NCI-H748 treated with DMSO at 0.1 percent for 48 hours (cell line): ENCODE measurements around the gene SMARCA4.
A peak's percentile ranks its signal among the peaks of the same experiment; 100 is the strongest.
"Not testable (repeated sequence)": the region's sequence is repeated elsewhere in the genome, so short reads cannot be mapped to it uniquely, and the experiment has no call there.

Experiments used
- DNase-seq: peaks from one replicate; lab custom pipeline; 2025; lab: John Stamatoyannopoulos, UW

The SMARCA4 gene

GRCh38 chr19:11067356-11068113 lies 106.7 kb downstream of the SMARCA4 start:
- DNase-seq, result no peak

DNA sequence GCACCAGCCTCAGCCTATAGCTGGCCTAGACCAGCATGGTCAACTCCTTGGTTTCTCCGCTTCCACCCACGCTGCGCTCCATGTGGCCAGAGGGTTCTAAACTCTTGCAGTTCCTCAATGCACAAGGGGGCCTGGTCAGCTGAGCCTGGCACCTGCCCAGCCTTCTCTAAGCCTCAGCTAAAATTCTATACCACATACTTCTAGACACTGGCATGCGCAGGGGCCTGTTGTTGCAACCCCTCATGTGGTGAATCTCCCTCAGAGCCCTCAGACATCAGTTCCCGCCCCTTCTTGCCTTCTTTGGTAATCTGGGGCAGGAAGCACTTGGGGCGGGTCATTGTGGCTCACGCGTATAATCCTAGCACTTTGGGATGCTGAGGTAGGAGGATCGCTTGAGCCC lies 108.7 kb downstream of the SMARCA4 start:
- no peak for DNase-seq

DNA sequence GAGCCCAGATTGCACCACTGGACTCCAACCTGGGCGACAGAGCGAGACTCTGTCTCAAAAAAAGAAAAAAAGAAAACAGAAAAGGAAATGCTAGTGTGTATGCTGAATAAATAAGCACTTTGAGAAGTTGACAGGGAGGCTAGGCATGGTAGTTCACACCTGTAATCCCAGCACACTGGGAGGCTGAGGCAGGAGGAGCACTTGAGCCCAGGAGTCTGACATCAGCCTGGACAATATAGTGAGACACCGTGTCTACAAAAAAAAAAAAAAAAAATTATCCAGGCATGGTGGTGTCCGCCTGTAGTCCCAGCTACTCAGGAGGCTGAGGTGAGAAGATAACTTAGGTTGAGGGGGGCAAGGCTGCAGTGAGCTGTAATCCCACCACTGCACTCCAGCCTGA lies 109.3 kb downstream of the SMARCA4 start:
- no peak for DNase-seq

GRCh38 chr19:11073568-11073967 lies 112.7 kb downstream of the SMARCA4 start:
- no peak for DNase-seq

GRCh38 chr19:11076792-11077191 lies 116.0 kb downstream of the SMARCA4 start:
- not testable (repeated sequence) for DNase-seq

GRCh38 chr19:11078893-11079292 lies 118.1 kb downstream of the SMARCA4 start:
- DNase-seq, result no peak

GRCh38 chr19:11079999-11080398 lies 119.2 kb downstream of the SMARCA4 start:
- no peak for DNase-seq

DNA sequence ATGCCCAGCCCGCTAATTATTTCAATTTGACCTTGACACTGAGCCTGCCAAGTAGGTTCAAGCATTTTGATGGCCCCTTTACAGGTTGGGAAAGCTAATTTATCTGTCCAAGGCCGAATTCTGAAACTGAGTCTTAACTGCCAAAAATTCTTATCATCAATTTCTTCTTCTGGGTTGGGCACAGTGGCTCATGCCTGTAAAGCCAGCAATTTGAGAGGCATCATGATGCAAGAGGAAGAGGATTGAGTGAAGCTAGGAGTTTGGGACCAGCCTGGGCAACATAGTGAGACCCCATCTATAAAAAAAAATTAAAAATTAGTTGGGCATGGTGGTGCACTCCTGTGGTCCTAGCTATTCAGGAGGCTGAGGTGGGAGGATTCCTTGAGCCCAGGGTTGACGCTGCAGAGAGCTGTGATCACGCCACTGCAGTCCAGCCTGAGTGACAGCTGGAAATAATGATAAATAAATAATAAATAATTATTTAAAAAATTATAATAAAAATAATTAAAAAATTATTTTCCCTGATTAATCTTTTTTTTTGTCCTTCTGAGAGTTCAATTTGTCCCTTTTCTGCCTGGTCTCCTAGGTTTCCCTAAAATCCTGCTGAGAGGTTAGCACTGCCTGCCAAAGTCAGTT lies 127.2 kb downstream of the SMARCA4 start:
- DNase-seq, result no peak

DNA sequence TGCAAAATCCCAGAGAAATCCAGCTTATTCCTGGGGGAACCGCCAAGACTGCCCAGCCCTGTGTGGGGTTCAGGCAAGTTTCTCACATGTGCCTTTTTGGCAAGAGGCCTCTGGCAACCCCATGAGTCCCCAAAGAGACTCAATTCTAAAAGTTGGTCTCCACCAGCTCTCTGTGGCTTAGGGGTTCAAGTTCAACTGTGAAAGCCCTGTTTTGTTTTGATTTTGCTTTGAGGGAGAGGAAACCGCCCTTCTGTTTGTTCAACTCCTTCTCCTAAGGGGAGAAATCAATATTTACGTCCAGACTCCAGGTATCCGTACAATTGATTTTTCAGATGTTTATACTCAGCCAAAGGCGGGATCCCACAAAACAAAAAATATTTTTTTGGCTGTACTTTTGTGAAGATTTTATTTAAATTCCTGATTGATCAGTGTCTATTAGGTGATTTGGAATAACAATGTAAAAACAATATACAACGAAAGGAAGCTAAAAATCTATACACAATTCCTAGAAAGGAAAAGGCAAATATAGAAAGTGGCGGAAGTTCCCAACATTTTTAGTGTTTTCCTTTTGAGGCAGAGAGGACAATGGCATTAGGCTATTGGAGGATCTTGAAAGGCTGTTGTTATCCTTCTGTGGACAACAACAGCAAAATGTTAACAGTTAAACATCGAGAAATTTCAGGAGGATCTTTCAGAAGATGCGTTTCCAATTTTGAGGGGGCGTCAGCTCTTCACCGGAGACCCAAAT lies 127.8 kb downstream of the SMARCA4 start:
- peak; percentile 14 for DNase-seq

- peak; percentile 66 for DNase-seq
Observed at GRCh38 chr19:11089254-11090013, 128.6 kb downstream of the SMARCA4 start, which contains the start of gene LDLR. LDLR (plus strand) TSS chr19:11089463; CDS start chr19:11089549, 86 bp downstream.

GRCh38 chr19:11090014-11090263 lies 129.1 kb downstream of the SMARCA4 start:
- DNase-seq, result not testable (repeated sequence)

GRCh38 chr19:11090264-11090996 lies 129.6 kb downstream of the SMARCA4 start:
- DNase-seq, result peak; percentile 83

- DNase-seq, result no peak
Observed at GRCh38 chr19:11090997-11091702, 130.3 kb downstream of the SMARCA4 start.

- DNase-seq, result peak; percentile 1
Observed at GRCh38 chr19:11091703-11092153, 130.9 kb downstream of the SMARCA4 start.

DNA sequence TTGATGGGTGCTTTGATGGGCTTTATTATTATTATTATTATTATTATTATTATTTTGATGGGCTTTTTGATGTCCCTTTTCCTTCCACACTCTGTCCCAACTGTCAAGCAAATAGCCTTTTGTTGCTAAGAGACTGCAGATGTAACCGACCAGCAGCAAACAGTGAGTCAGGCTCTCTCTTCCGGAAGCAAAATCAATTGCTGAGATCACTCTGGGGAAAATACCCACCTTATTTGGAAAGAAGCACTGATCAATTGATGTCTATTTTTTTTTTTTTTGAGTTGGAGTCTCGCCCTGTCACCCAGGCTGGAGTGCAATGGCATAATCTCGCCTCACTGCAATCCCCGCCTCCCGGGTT lies 131.3 kb downstream of the SMARCA4 start:
- no peak for DNase-seq

DNA sequence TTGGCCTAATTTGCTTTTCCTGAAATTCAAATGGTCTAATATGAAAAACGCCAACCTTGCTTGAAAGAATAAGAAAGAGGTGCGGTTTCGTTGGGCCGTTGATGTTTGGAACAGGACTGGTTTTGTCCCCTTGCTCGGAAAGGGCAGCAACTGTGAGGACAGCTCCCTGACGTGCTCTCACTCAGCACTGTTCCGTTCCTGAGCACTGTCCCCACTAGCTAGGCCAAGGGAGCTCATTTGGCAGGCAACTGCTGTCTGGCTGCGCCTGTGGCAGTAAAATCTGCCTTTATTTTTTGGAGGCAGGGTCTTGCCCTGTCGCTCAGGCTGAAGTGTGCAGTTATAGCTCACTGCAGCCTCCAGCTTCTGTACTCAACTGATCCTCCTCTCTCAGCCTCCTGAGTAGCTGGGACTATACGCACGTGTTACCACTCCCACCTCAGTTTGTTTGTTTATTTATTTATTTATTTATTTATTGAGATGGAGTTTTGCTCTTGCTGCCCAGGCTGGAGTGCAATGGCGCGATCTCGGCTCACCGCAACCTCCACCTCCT lies 132.9 kb downstream of the SMARCA4 start:
- no peak for DNase-seq

DNA sequence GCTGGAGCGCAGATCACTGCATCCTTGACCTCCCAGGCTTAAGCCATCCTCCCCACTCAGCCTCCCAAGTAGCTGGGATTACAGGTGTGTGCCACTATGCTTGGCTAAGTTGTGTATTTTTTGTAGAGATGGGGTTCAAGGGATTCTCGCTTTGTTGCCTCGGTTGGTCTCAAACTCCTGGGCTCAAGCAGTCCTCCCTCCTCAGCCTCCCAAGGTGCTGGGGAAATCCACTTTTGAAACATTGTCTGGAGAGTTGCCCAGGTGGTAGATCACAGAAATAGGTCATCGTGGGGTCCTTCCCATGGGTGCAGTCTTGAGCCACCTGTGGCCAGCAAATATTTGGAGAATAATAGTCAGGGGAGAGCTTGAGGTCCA lies 133.7 kb downstream of the SMARCA4 start:
- DNase-seq, result no peak

DNA sequence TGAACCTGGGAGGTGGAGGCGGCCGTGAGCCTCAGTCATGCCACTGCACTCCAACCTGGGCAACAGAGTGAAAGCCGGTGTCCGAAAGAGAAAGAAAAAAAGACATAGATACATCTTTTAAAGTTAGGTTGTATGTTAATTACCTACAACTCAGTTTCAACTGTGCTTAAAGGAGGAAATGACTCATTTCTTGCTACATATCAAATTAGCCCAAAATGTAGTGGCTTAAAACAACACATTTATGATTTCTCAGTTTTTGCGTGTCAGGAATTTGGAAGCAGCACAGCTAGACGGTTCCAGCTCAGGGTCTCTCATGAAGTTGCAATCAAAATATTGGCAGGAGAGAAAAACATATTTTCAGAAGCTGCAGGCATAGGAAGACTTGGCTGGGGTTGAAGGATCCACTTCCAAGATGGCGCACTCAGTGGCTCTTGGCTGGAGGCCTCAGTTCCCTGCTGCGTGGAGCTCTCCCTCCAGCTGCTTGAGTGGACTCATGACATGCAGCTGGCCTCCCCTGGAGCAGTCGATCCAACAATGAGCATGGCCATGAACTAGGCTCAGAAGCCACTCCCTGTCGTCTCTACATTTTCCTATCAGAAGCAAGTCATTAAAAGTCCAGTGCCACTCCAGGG lies 135.5 kb downstream of the SMARCA4 start:
- DNase-seq, result no peak

DNA sequence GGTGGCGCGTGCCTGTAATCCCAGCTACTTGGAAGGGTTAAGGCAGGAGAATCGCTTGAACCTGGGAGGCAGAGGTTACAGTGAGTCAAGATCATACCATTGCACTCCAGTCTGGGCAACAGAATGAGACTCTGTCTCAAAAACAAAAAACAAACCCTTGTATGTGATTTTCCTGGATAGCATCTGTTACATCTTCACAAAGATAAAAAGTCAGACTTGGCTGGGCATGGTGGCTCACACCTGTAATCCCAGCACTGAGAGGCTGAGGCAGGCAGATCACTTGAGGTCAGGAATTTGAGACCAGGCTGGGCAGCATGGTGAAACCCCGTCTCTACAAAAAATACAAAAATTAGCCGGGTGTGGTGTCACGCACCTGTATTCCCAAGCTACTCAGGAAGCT lies 136.5 kb downstream of the SMARCA4 start:
- not testable (repeated sequence) for DNase-seq

GRCh38 chr19:11098327-11098726 lies 137.5 kb downstream of the SMARCA4 start:
- no peak for DNase-seq
